Astrocyte (in vitro differentiated cells and primary cell): ENCODE data around the gene ANKRD23.

ENCODE experiments used
- EZH2 ChIP-seq: IDR thresholded peaks from 2 replicates; pipeline ENCODE4 v1.6.1; 2012; ENCODE audit warnings: mild to moderate bottlenecking, low read length, inconsistent platforms; ENCODE audit not compliant: insufficient read depth
- TF ChIP-seq, protein P1 (sequence below): IDR thresholded peaks from 2 replicates; pipeline ENCODE4 v1.5.1; 2011; ENCODE audit warnings: low read depth, mild to moderate bottlenecking, inconsistent platforms, low read length, moderate library complexity; ENCODE audit not compliant: insufficient read depth

DNA sequence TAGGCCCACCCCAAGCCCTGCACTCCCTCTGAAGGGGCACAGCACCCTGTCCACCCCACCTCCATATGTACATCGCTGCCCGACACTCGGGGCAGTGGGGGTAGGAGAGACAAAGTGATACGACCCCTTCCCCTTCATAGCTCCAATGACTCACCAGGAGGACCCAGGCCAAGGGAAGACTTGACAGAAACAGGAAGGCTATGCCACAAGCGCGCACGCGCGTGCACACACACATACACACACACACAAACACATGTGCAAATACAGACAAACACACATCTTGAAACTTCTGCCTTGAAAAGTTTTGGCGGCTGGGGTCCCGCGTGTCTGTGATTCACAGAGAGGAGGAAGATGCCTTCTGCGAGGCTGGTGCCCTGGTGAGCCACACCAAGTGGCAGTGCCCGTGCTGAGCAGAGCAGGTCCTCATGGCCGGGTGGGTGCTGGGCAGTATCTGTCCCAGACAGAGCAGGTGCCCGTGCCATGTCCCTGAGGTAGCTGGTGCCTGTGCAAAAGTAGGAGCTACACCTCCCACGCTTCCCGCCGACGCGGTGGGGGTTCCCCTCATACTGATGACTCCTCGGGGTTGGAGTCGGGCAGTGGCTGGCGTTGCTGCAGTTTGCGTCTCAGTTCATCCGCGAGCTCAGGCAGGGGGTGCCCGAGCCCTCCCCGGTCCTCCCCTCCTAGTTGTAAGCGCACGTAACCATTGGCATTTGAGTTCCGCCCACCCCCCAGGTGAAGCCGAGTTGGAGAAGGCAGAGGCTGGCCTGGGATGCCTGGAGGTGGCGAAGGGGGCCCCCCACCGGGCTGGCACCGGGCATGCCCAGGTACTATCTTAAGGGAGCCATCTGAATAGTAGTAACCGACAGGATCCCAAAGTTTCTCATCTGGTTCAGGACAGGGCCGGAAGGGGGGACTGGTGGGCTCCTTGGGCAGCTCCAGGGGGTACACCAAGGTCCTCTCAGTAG, 16.5 kb upstream of the ANKRD23 start:
- TF ChIP-seq EZH2 = no peak
- TF ChIP-seq, protein P1, sequence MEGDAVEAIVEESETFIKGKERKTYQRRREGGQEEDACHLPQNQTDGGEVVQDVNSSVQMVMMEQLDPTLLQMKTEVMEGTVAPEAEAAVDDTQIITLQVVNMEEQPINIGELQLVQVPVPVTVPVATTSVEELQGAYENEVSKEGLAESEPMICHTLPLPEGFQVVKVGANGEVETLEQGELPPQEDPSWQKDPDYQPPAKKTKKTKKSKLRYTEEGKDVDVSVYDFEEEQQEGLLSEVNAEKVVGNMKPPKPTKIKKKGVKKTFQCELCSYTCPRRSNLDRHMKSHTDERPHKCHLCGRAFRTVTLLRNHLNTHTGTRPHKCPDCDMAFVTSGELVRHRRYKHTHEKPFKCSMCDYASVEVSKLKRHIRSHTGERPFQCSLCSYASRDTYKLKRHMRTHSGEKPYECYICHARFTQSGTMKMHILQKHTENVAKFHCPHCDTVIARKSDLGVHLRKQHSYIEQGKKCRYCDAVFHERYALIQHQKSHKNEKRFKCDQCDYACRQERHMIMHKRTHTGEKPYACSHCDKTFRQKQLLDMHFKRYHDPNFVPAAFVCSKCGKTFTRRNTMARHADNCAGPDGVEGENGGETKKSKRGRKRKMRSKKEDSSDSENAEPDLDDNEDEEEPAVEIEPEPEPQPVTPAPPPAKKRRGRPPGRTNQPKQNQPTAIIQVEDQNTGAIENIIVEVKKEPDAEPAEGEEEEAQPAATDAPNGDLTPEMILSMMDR = no peak
